Peyer's patch (tissue), 4 donors: Measurements from ENCODE around the gene HOXD13. TPM values are rescaled to one million over a fixed set of nuclear protein-coding genes. Genes with fewer than 3 reads are reported as not detected.
A peak's percentile ranks its signal among the peaks of the same experiment; 100 is the strongest.

ENCODE experiments used
- DNase-seq, 3 donors: peaks; one replicate each; pipeline ENCODE4 v3.0.0-alpha.2; 2017 to 2019
- H3K27ac ChIP-seq, 4 donors: fragments of 200-600 bp; sonication (generic); one replicate each; pipeline ENCODE4 v1.5.1; 2016 to 2019
- H3K27me3 ChIP-seq, 2 donors: fragments of 200-600 bp; sonication (generic); one replicate each; pipeline ENCODE4 v1.5.1; 2019
- H3K36me3 ChIP-seq, 3 donors: fragments of 200-600 bp; sonication (generic); one replicate each; pipeline ENCODE4 v1.5.1; 2016 to 2019
- H3K4me1 ChIP-seq, 4 donors: fragments of 200-600 bp; sonication (generic); one replicate each; pipeline ENCODE4 v1.5.1; 2016 to 2019
- H3K4me3 ChIP-seq, 4 donors: fragments of 200-600 bp; sonication (generic); 1 replicate in 3 of 4; 2 replicates in 1 of 4; pipeline ENCODE4 v1.5.1; 2016 to 2019; ENCODE audit warnings: mild to moderate bottlenecking in 1 of 4
- H3K9me3 ChIP-seq, 4 donors: fragments of 200-600 bp; sonication (generic); one replicate each; pipeline ENCODE4 v1.5.1; 2016 to 2019; ENCODE audit warnings: mild to moderate bottlenecking in 1 of 4
- POLR2A ChIP-seq, 2 donors: fragments of 450-650 bp; IDR thresholded peaks; one replicate each; pipeline ENCODE4 v1.5.1; 2017; ENCODE audit warnings: antibody characterized with exemption in 2 of 2, mild to moderate bottlenecking in 2 of 2, moderate library complexity in 2 of 2
- total RNA-seq, 4 donors: library from RNA; depleted of rRNA; stranded (reverse); fragments of >200 nt; gene quantifications; one replicate each; pipeline ENCODE4 v1.1.0, GENCODE V29; 2016
- TF ChIP-seq, protein P1 (sequence below), 6 experiments: fragments of 450-650 bp in 4 of 6; fragments of 200-600 bp in 2 of 6; sonication (generic) in 1 of 6; IDR thresholded peaks; one replicate each; pipeline ENCODE4 v1.5.1; 2017 to 2019; ENCODE audit warnings: antibody characterized with exemption in 6 of 6, mild to moderate bottlenecking in 3 of 6, moderate library complexity in 1 of 6

HOXD13 gene
- total RNA-seq, 4 donors from 2014 or later = not detected

GRCh38 chr2:176125772-176126054 is 33.2 kb downstream of the HOXD13 start:
- no peak overlapping the region for H3K4me3 ChIP-seq
- H3K36me3 ChIP-seq = no peaks in the 10 kb centered on the region
- TF ChIP-seq, protein P1, sequence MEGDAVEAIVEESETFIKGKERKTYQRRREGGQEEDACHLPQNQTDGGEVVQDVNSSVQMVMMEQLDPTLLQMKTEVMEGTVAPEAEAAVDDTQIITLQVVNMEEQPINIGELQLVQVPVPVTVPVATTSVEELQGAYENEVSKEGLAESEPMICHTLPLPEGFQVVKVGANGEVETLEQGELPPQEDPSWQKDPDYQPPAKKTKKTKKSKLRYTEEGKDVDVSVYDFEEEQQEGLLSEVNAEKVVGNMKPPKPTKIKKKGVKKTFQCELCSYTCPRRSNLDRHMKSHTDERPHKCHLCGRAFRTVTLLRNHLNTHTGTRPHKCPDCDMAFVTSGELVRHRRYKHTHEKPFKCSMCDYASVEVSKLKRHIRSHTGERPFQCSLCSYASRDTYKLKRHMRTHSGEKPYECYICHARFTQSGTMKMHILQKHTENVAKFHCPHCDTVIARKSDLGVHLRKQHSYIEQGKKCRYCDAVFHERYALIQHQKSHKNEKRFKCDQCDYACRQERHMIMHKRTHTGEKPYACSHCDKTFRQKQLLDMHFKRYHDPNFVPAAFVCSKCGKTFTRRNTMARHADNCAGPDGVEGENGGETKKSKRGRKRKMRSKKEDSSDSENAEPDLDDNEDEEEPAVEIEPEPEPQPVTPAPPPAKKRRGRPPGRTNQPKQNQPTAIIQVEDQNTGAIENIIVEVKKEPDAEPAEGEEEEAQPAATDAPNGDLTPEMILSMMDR (IDR thresholded peaks at IDR 0.05) = no peak
- TF ChIP-seq POLR2A (IDR thresholded peaks at IDR 0.05) = no peak
- H3K27me3 ChIP-seq = peaks cover 0 to 55% of the 10 kb centered on the region in 2 donors
- H3K9me3 ChIP-seq = peaks cover 0 to 4% (median 0%) of the 10 kb centered on the region in 4 donors
- no peak overlapping the region for H3K27ac ChIP-seq
- DNase-seq = no peak
- peaks cover 0 to 38% (median 0%) of the 10 kb centered on the region in 4 donors for H3K4me1 ChIP-seq

- TF ChIP-seq, protein P1 (IDR thresholded peaks at IDR 0.05) = peak; percentile 70 to 96 (median 89)
- TF ChIP-seq POLR2A (IDR thresholded peaks at IDR 0.05) = no peak
- H3K4me3 ChIP-seq = no peak overlapping the region
- peaks cover 0 to 4% (median 0%) of the 10 kb centered on the region in 4 donors for H3K9me3 ChIP-seq
- H3K36me3 ChIP-seq = no peaks in the 10 kb centered on the region
- peaks cover 0 to 46% of the 10 kb centered on the region in 2 donors for H3K27me3 ChIP-seq
- DNase-seq = peak; percentile 48 to 87 (median 64)
- H3K4me1 ChIP-seq = peaks cover 0 to 34% (median 0%) of the 10 kb centered on the region in 4 donors
- no peak overlapping the region for H3K27ac ChIP-seq
These were observed 34.6 kb downstream of the HOXD13 start for GRCh38 chr2:176126929-176127773.

- H3K36me3 ChIP-seq = no peaks in the 10 kb centered on the region
- H3K27ac ChIP-seq = no peak overlapping the region
- no peak for TF ChIP-seq POLR2A (IDR thresholded peaks at IDR 0.05)
- TF ChIP-seq, protein P1 (IDR thresholded peaks at IDR 0.05) = no peak
- DNase-seq = no peak
- H3K9me3 ChIP-seq = no peaks in the 10 kb centered on the region
- H3K27me3 ChIP-seq = peaks cover 0 to 42% of the 10 kb centered on the region in 2 donors
- H3K4me3 ChIP-seq = no peak overlapping the region
- peaks cover 0 to 28% (median 0%) of the 10 kb centered on the region in 4 donors for H3K4me1 ChIP-seq
These were observed 35.2 kb downstream of the HOXD13 start for GRCh38 chr2:176127774-176128072.

DNA sequence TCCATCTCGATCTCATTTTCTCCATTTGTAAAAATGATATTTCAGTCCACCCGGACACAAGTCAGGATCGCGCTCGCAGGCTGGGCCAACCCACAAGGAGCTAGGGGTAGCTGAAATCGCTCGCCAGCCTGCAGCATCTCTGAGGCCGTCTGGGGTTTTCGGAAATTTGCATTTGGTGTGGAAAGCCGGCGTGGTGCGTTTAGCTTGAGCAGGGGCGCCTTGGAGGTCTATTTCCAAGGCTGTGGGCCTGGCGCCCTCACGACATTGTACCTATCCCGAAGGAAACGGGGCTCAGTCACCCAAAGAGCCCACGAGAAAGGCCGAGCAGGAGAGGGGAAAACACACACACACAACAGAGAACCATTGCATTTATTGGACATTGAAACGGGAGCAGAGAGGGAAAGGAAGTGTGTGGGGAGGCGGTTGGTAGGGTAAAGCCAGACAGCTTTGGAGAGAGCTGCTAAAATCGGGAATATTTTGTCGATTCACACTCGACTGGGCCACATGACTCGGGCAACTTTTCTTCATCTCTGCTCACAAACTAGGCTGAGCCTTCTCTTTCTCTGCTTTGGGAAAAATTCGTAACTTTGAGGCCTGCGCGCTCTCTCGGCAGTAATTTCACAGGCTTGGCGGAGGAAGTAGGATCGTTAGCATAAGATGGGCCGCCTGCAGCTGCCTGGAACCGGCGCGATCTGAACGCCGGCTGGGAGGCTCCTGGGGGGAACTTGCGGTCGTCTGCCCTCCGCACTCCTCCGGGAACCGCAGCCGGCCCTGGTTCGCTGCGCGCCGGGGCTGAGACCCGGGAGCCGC is 35.9 kb downstream of the HOXD13 start:
- H3K36me3 ChIP-seq = no peaks in the 10 kb centered on the region
- H3K27ac ChIP-seq = peak overlapping the region; percentile 72 to 97 (median 86)
- no peaks in the 10 kb centered on the region for H3K9me3 ChIP-seq
- peaks cover 0 to 22% (median 0%) of the 10 kb centered on the region in 4 donors for H3K4me1 ChIP-seq
- TF ChIP-seq, protein P1 (IDR thresholded peaks at IDR 0.05) = no peak
- TF ChIP-seq POLR2A (IDR thresholded peaks at IDR 0.05) = no peak
- peaks cover 0 to 35% of the 10 kb centered on the region in 2 donors for H3K27me3 ChIP-seq
- DNase-seq = peak in 1 of 3 donors; percentile 53
- H3K4me3 ChIP-seq = peak overlapping the region; percentile 38 to 63 (median 52)

DNA sequence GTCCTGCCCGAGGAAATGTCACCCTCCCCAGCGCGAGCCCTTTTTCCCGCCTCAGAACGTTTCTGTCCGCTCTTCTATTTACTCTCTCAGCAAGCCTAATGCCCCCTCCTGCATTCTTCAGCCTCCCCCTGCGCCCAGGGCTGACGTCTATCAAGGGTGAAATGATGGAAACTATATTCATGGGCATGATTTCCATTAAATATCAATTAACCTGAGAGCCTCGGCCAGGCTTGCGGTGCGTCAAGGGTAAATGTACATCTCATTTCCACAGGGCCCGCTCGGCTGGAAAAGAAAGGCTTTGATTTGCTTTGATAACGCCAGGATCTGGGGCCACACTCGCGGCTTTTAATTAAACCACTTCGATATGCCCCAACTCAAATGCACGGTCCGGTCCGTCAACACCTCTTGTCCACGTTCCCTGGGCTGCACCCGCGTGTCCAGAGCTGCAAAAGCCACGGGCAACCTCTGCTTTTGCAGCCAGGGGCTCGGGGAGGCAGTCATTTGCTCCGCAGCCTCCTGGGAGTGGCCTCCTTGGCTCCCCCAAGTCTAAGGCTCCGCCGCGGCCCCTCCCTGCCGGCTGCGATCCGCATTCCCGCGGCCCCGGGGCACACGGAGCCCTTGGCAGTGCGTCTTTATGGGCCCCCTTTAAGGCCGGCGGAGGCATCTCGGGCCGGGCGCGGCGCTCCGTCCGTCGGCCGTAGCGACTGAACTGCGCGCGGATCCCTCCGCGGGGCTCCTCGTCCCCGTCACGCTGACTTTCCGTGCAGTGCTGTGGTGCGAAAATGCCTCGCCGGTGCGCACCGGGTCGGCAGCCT is 36.7 kb downstream of the HOXD13 start, which contains the start of gene HOXD8:
HOXD8 (plus strand) TSS at position 724 of the 815 bp plus-strand sequence. CDS start 662 bp downstream, outside the sequence.
- peak in 2 of 3 donors; percentile 70 to 75 for DNase-seq
- peaks cover 0 to 28% of the 10 kb centered on the region in 2 donors for H3K27me3 ChIP-seq
- TF ChIP-seq, protein P1 (IDR thresholded peaks at IDR 0.05) = no peak
- peak in 1 of 2 donors; percentile 27 for TF ChIP-seq POLR2A (IDR thresholded peaks at IDR 0.05)
- H3K9me3 ChIP-seq = no peaks in the 10 kb centered on the region
- peak within 1 kb of the TSS; percentile 38 to 63 (median 52) for H3K4me3 ChIP-seq
- peaks cover 0 to 22% (median 0%) of the 10 kb centered on the region in 4 donors for H3K4me1 ChIP-seq
- peak within 1 kb of the TSS; percentile 72 to 97 (median 86) for H3K27ac ChIP-seq
- H3K36me3 ChIP-seq = no peaks in the 10 kb centered on the region
